Measurements from ENCODE around the gene CCSER2.
A peak's percentile ranks its signal among the peaks of the same experiment; 100 is the strongest.
"Not testable (repeated sequence)": the region's sequence is repeated elsewhere in the genome, so short reads cannot be mapped to it uniquely, and the experiment has no call there.

CCSER2 gene

GRCh38 chr10:84328418-84329195 lies at the start of gene CCSER2:
Gene CCSER2 (plus strand): TSS chr10:84328589. CDS start chr10:84371053, 42,464 bp downstream.
- peak; percentile 76 to 92 for DNase-seq

- not testable (repeated sequence) for DNase-seq
These were observed 48.4 kb upstream of the CCSER2 start for GRCh38 chr10:84279876-84280475.

GRCh38 chr10:84286695-84287094 lies 41.7 kb upstream of the CCSER2 start:
- DNase-seq, result no peak

- no peak for DNase-seq
These were observed 40.2 kb upstream of the CCSER2 start for GRCh38 chr10:84288151-84288550.

- no peak for DNase-seq
These were observed 38.7 kb upstream of the CCSER2 start for GRCh38 chr10:84289521-84290200.

- DNase-seq, result no peak
These were observed 38.2 kb upstream of the CCSER2 start for GRCh38 chr10:84290235-84290634.

GRCh38 chr10:84291384-84291783 lies 37.0 kb upstream of the CCSER2 start:
- peak in 1 of 2 experiments; percentile 3 for DNase-seq

GRCh38 chr10:84292502-84292901 lies 35.9 kb upstream of the CCSER2 start:
- DNase-seq, result no peak

- no peak for DNase-seq
These were observed 35.2 kb upstream of the CCSER2 start for GRCh38 chr10:84293171-84293570.

- no peak for DNase-seq
These were observed 34.8 kb upstream of the CCSER2 start for GRCh38 chr10:84293574-84294016.

- DNase-seq, result no peak
These were observed 33.5 kb upstream of the CCSER2 start for GRCh38 chr10:84294766-84295447.

GRCh38 chr10:84296091-84296981 lies 32.1 kb upstream of the CCSER2 start:
- DNase-seq, result no peak

- no peak for DNase-seq
These were observed 30.3 kb upstream of the CCSER2 start for GRCh38 chr10:84298057-84298456.

- no peak for DNase-seq
These were observed 26.2 kb upstream of the CCSER2 start for GRCh38 chr10:84302223-84302622.

- no peak for DNase-seq
These were observed 21.5 kb upstream of the CCSER2 start for GRCh38 chr10:84306751-84307384.

GRCh38 chr10:84308021-84308420 lies 20.4 kb upstream of the CCSER2 start:
- no peak for DNase-seq

GRCh38 chr10:84308481-84309304 lies 19.7 kb upstream of the CCSER2 start:
- DNase-seq, result peak; percentile 24 to 43

- DNase-seq, result no peak
These were observed 17.9 kb upstream of the CCSER2 start for GRCh38 chr10:84310470-84310869.

GRCh38 chr10:84311576-84311975 lies 16.8 kb upstream of the CCSER2 start:
- DNase-seq, result no peak

- no peak for DNase-seq
These were observed 15.6 kb upstream of the CCSER2 start for GRCh38 chr10:84312816-84313215.

GRCh38 chr10:84314275-84314674 lies 14.1 kb upstream of the CCSER2 start:
- DNase-seq, result no peak
